ENCODE data around the gene MAP6. TPM values are rescaled to one million over a fixed set of nuclear protein-coding genes. Genes with fewer than 3 reads are reported as not detected.

Gene MAP6
- total RNA-seq, 1 experiment from 2014 or later: not detected

GRCh38 chr11:75631086-75631730 lies 37.6 kb downstream of the MAP6 start (continued):
- TF ChIP-seq SIN3A (IDR thresholded peaks at IDR 0.05; ENCODE audit: low read depth) (no peak), SRF (IDR thresholded peaks at IDR 0.05; ENCODE audit: low read depth) (no peak), CBX3 (IDR thresholded peaks at IDR 0.05; ENCODE audit: low read depth) (no peak)

- Histone ChIP-seq H2AFZ (ENCODE audit: low read depth, low read length, poor library complexity, severe bottlenecking) (no peak overlapping the region), H3K9me2 (ENCODE audit: insufficient read depth) (no peaks in the 10 kb centered on the region), H4K20me1 (ENCODE audit: insufficient read depth) (no peaks in the 10 kb centered on the region), H3K27ac (ENCODE audit: low read depth, low read length) (no peak overlapping the region), H3K79me2 (ENCODE audit: insufficient read depth, low read length) (no peaks in the 10 kb centered on the region), H3K4me3 (replicated peaks in 1 of 2; ENCODE audit: low read depth in 1 of 2, low read length in 2 of 2) (no peak overlapping the region), H3K4me2 (ENCODE audit: low read length) (no peak overlapping the region), H3K9ac (ENCODE audit: low read length) (no peak overlapping the region), H3K27me3 (ENCODE audit: insufficient read depth, low read length) (no peaks in the 10 kb centered on the region), H3K4me1 (ENCODE audit: control insufficient read depth in 1 of 2, insufficient read depth in 2 of 2, low read length in 2 of 2) (peaks cover 0 to 8% of the 10 kb centered on the region in 2 experiments; a peak in 2 of 4 replicates), H3K36me3 (ENCODE audit: control insufficient read depth in 1 of 2, insufficient read depth in 2 of 2, low read length in 2 of 2) (no peaks in the 10 kb centered on the region), H3K9me3 (ENCODE audit: control insufficient read depth in 1 of 2, insufficient read depth in 1 of 2, low read depth in 1 of 2, low read length in 2 of 2) (no peaks in the 10 kb centered on the region)
- intact Hi-C loops (cut with micrococcal nuclease): no loop called here
- DNase-seq (ENCODE audit: low read depth, low spot score): no peak
- ChIA-PET CTCF (no interaction called here), POLR2A (interaction anchor here (0.5 kb wide), 1 partner anchor 581 kb away, joined by 3 read pairs; no protein-coding TSS in a partner anchor), RAD21 (ENCODE audit: low non-redundant PET in 1 of 2, low total read pairs in 2 of 2, uncharacterized antibody in 2 of 2, unreplicated experiment in 2 of 2) (no interaction called here)
- TF ChIP-seq ELF1 (IDR thresholded peaks at IDR 0.05; ENCODE audit: borderline replicate concordance, low read depth) (no peak), SRF (IDR thresholded peaks at IDR 0.05; ENCODE audit: low read depth) (no peak), CTCF (IDR thresholded peaks at IDR 0.05 in 2 of 3, conservative IDR thresholded peaks at IDR 0.05 in 1 of 3; ENCODE audit: borderline replicate concordance in 1 of 3, insufficient read depth in 1 of 3, low read depth in 2 of 3, low read length in 2 of 3) (no peak), CBX3 (IDR thresholded peaks at IDR 0.05; ENCODE audit: low read depth) (no peak), TCF7L2 (IDR thresholded peaks at IDR 0.05; ENCODE audit: borderline replicate concordance, extremely low read depth, insufficient read depth, insufficient read length) (no peak), ZFX (IDR thresholded peaks at IDR 0.05) (no peak)
- no peak for ATAC-seq
- BruUV-seq (replicated peaks): no TSS peak
Measured at GRCh38 chr11:75627906-75628668, 40.8 kb downstream of the MAP6 start.
